HepG2 (cell line): Measurements from ENCODE around the gene SLC5A10. TPM values are rescaled to one million over a fixed set of nuclear protein-coding genes. Genes with fewer than 3 reads are reported as not detected.

Experiments
- DMAP1 ChIP-seq: IDR thresholded peaks from 2 replicates; pipeline ENCODE4 v1.6.1; 2016
- HNF1A ChIP-seq, 2 experiments: sonication (generic) in 1 of 2; formaldehyde crosslinking in 1 of 2; IDR thresholded peaks; 2 replicates each; pipeline versions ENCODE4 v1.4.0 to v1.6.1; 2016 to 2020; ENCODE audit warnings: borderline replicate concordance in 1 of 2, low read depth in 1 of 2, mild to moderate bottlenecking in 1 of 2, missing genetic modification reagents in 1 of 2
- NR2F1 ChIP-seq, 2 experiments: fragments of 450-650 bp in 1 of 2; formaldehyde crosslinking in 1 of 2; IDR thresholded peaks; 2 replicates each; pipeline versions ENCODE4 v1.5.0 to v1.6.1; 2016 to 2020; ENCODE audit warnings: mild to moderate bottlenecking in 1 of 2, missing compliant biosample characterization in 1 of 2, missing genetic modification reagents in 1 of 2, moderate library complexity in 1 of 2
- RAD51 ChIP-seq: fragments of 450-650 bp; IDR thresholded peaks from 2 replicates; pipeline ENCODE4 v1.6.1; 2016; ENCODE audit warnings: borderline replicate concordance
- TFAP4 ChIP-seq: sonication (generic); IDR thresholded peaks from 2 replicates; pipeline ENCODE4 v1.6.1; 2016; ENCODE audit warnings: low read depth, borderline replicate concordance
- ZBED4 ChIP-seq: sonication (generic); formaldehyde crosslinking; IDR thresholded peaks from 2 replicates; pipeline ENCODE4 v1.4.0; 2020; ENCODE audit warnings: missing genetic modification reagents, borderline replicate concordance
- ZBTB10 ChIP-seq: sonication (generic); formaldehyde crosslinking; IDR thresholded peaks from 2 replicates; pipeline ENCODE4 v1.4.0; 2020; ENCODE audit warnings: missing genetic modification reagents, borderline replicate concordance
- ZBTB43 ChIP-seq: sonication (generic); formaldehyde crosslinking; conservative IDR thresholded peaks from 2 replicates; pipeline ENCODE4 v1.4.0; 2020; ENCODE audit warnings: missing genetic modification reagents
- ZBTB46 ChIP-seq: sonication (generic); formaldehyde crosslinking; IDR thresholded peaks from 2 replicates; pipeline ENCODE4 v1.4.0; 2020; ENCODE audit warnings: mild to moderate bottlenecking, missing genetic modification reagents, borderline replicate concordance
- ZNF484 ChIP-seq: sonication (generic); formaldehyde crosslinking; IDR thresholded peaks from 2 replicates; pipeline ENCODE4 v1.5.1; 2020; ENCODE audit warnings: mild to moderate bottlenecking, low read depth, missing genetic modification reagents, borderline replicate concordance
- ZNF777 ChIP-seq: sonication (generic); formaldehyde crosslinking; IDR thresholded peaks from 2 replicates; pipeline ENCODE4 v1.4.0; 2020; ENCODE audit warnings: missing genetic modification reagents
- polyA plus RNA-seq, 8 experiments: library from polyadenylated mRNA; depleted of rRNA in 3 of 8; stranded (reverse) in 7 of 8; unstranded in 1 of 8; fragments of >200 nt; fragmentation: Illumina TruSeq in 4 of 8; extraction: Trizol in 4 of 8; gene quantifications; 2 replicates each; pipeline versions ENCODE4 v1.2.1 to v1.2.3, GENCODE V29; 2011 to 2016; ENCODE audit warnings: low read depth in 4 of 8, missing spikeins in 1 of 8, mixed read lengths in 1 of 8; ENCODE audit not compliant: insufficient read depth in 1 of 8
- total RNA-seq, 5 experiments: library from RNA; depleted of rRNA; stranded (reverse); fragments of >200 nt; fragmentation: Illumina TruSeq; extraction: Trizol; gene quantifications; 2 replicates each; pipeline ENCODE4 v1.2.3, GENCODE V29; 2016; ENCODE audit warnings: low read depth in 1 of 5

The SLC5A10 gene
- total and polyA plus RNA-seq, 2 of the 13 experiments (the other 11 are each of a cell fraction or from before 2014, with no cell fraction given) = 0.05 TPM; not detected in 1

- TF ChIP-seq TFAP4 = peak; percentile 55; the same call in 1 of the 2 replicates
- no peak for TF ChIP-seq ZBTB10 (CRISPR knock-in tag)
- no peak; the same call in 1 of the 2 replicates for TF ChIP-seq ZBED4 (CRISPR knock-in tag)
- no peak for TF ChIP-seq ZBTB46 (CRISPR knock-in tag)
- TF ChIP-seq RAD51 = no peak
- 0 out of 2 replicates have a peak, but pooled peaks have one; percentile 29 for TF ChIP-seq DMAP1 (CRISPR knock-in tag)
- TF ChIP-seq HNF1A (IDR thresholded peaks at IDR 0.05; ENCODE audit: low read depth) = no peak
- TF ChIP-seq HNF1A (CRISPR knock-in tag; IDR thresholded peaks at IDR 0.05; ENCODE audit: borderline replicate concordance) = no peak
- TF ChIP-seq ZNF484 = no peak
- peak; percentile 78 for TF ChIP-seq ZNF777 (CRISPR knock-in tag)
- no peak; the same call in 1 of the 2 replicates for TF ChIP-seq ZBTB43 (CRISPR knock-in tag)
- no peak for TF ChIP-seq NR2F1 (CRISPR knock-in tag; IDR thresholded peaks at IDR 0.05)
These were observed 52.6 kb downstream of the SLC5A10 start, which contains the start of gene FAM83G (continued) for GRCh38 chr17:19004421-19005136.
